OCI-M1 (cell line): ENCODE data around the gene C16orf54.
"Not testable (repeated sequence)": the region's sequence is repeated elsewhere in the genome, so short reads cannot be mapped to it uniquely, and the experiment has no call there.

Experiments
- DNase-seq: peaks from one replicate; lab custom pipeline; 2025; lab: John Stamatoyannopoulos, UW

C16orf54 gene

GRCh38 chr16:29769507-29769906 is 23.7 kb upstream of the C16orf54 start:
- DNase-seq = no peak

- no peak for DNase-seq
These were observed 21.3 kb upstream of the C16orf54 start for GRCh38 chr16:29767062-29767461.

GRCh38 chr16:29766571-29766970 is 20.8 kb upstream of the C16orf54 start:
- no peak for DNase-seq

GRCh38 chr16:29765167-29766032 is 19.6 kb upstream of the C16orf54 start:
- DNase-seq = no peak

GRCh38 chr16:29763326-29763725 is 17.5 kb upstream of the C16orf54 start:
- DNase-seq = no peak

- DNase-seq = peak; percentile 93
These were observed 16.1 kb upstream of the C16orf54 start for GRCh38 chr16:29761882-29762281.

GRCh38 chr16:29761280-29761651 is 15.5 kb upstream of the C16orf54 start:
- not testable (repeated sequence) for DNase-seq

GRCh38 chr16:29760567-29761279 is 14.9 kb upstream of the C16orf54 start:
- DNase-seq = no peak

GRCh38 chr16:29757950-29758466 is 12.2 kb upstream of the C16orf54 start:
- peak; percentile 84 for DNase-seq

GRCh38 chr16:29757086-29757485 is 11.3 kb upstream of the C16orf54 start:
- DNase-seq = not testable (repeated sequence)

- peak; percentile 80 for DNase-seq
These were observed 10.9 kb upstream of the C16orf54 start for GRCh38 chr16:29756654-29757053.

- DNase-seq = no peak
These were observed 7.7 kb upstream of the C16orf54 start for GRCh38 chr16:29753516-29753915.

GRCh38 chr16:29748760-29749149 is 3.0 kb upstream of the C16orf54 start:
- DNase-seq = not testable (repeated sequence)

- no peak for DNase-seq
These were observed 2.4 kb upstream of the C16orf54 start for GRCh38 chr16:29747947-29748759.

- DNase-seq = not testable (repeated sequence)
These were observed 728 bp upstream of the C16orf54 start for GRCh38 chr16:29746518-29746917.

- no peak for DNase-seq
These were observed 503 bp downstream of the C16orf54 start for GRCh38 chr16:29745121-29745852.

GRCh38 chr16:29744541-29745101 is 1.2 kb downstream of the C16orf54 start:
- DNase-seq = no peak

GRCh38 chr16:29743827-29744531 is 1.8 kb downstream of the C16orf54 start:
- no peak for DNase-seq

GRCh38 chr16:29743475-29743826 is 2.3 kb downstream of the C16orf54 start:
- DNase-seq = no peak

GRCh38 chr16:29742683-29743275 is 3.0 kb downstream of the C16orf54 start:
- DNase-seq = no peak
